WTC11 (cell line): ENCODE measurements around the gene WNT16. TPM values are rescaled to one million over a fixed set of nuclear protein-coding genes. Genes with fewer than 3 reads are reported as not detected.
"Not testable (repeated sequence)": the region's sequence is repeated elsewhere in the genome, so short reads cannot be mapped to it uniquely, and the experiment has no call there.

ENCODE experiments used
- ATAC-seq: fragments of 200-7000 bp; cut with Tn5 transposase; 2 replicates; pipeline ENCODE4 v1.10.0; 2021; ENCODE audit warnings: mild to moderate bottlenecking, moderate library complexity
- CTCF ChIA-PET: fragments of 300-600 bp; sonication (Branson Sonifier 250); formaldehyde crosslinking; loops from one replicate; lab custom pipeline; 2021; ENCODE audit warnings: antibody characterized with exemption; lab: Charles Lee
- POLR2A ChIA-PET: fragments of 350-600 bp; sonication (Branson Sonifier 250); formaldehyde crosslinking; loops from one replicate; lab custom pipeline; 2021; ENCODE audit warnings: antibody characterized with exemption; lab: Charles Lee
- DNase-seq: peaks from one replicate; pipeline ENCODE4 v3.0.0; 2021; ENCODE audit warnings: low spot score
- H3K27ac Mint-ChIP-seq: 2 replicates; pipeline ENCODE4 v1.8.0; 2021; ENCODE audit warnings: mixed read lengths
- H3K27me3 Mint-ChIP-seq: 2 replicates; pipeline ENCODE4 v1.8.0; 2021; ENCODE audit warnings: low read depth, mild to moderate bottlenecking, moderate library complexity, mixed read lengths
- H3K36me3 Mint-ChIP-seq: 2 replicates; pipeline ENCODE4 v1.8.0; 2021; ENCODE audit warnings: mixed read lengths
- H3K4me1 Mint-ChIP-seq: 2 replicates; pipeline ENCODE4 v1.8.0; 2022; ENCODE audit warnings: mixed read lengths
- H3K4me3 Mint-ChIP-seq: 2 replicates; pipeline ENCODE4 v1.8.0; 2021; ENCODE audit warnings: mild to moderate bottlenecking, moderate library complexity, mixed read lengths
- H3K9me3 Mint-ChIP-seq: 2 replicates; pipeline ENCODE4 v1.8.0; 2021; ENCODE audit warnings: mixed read lengths
- AR ChIP-seq: fragments of 250-450 bp; sonication (Bioruptor Pico); IDR thresholded peaks from 2 replicates; pipeline ENCODE4 v1.9.0; 2021; ENCODE audit warnings: mild to moderate bottlenecking
- ATF2 ChIP-seq: sonication (generic); formaldehyde crosslinking; IDR thresholded peaks from 2 replicates; pipeline ENCODE4 v1.8.1; 2022; ENCODE audit warnings: low read depth, missing genetic modification reagents, borderline replicate concordance
- CBFB ChIP-seq: sonication (generic); formaldehyde crosslinking; IDR thresholded peaks from 2 replicates; pipeline ENCODE4 v1.8.1; 2022; ENCODE audit warnings: mild to moderate bottlenecking, low read depth, missing genetic modification reagents
- CTCF ChIP-seq: fragments of 200-600 bp; IDR thresholded peaks from 2 replicates; pipeline ENCODE4 v1.8.0; 2022; ENCODE audit warnings: antibody characterized with exemption
- FOXJ3 ChIP-seq: sonication (generic); formaldehyde crosslinking; IDR thresholded peaks from 2 replicates; pipeline ENCODE4 v1.9.0; 2021; ENCODE audit warnings: missing genetic modification reagents, mild to moderate bottlenecking, borderline replicate concordance
- MAX ChIP-seq: sonication (generic); formaldehyde crosslinking; IDR thresholded peaks from 2 replicates; pipeline ENCODE4 v1.8.0; 2022; ENCODE audit warnings: mild to moderate bottlenecking, missing genetic modification reagents
- MYBL2 ChIP-seq: sonication (generic); formaldehyde crosslinking; IDR thresholded peaks from 2 replicates; pipeline ENCODE4 v1.8.1; 2023; ENCODE audit warnings: mild to moderate bottlenecking, moderate library complexity, missing genetic modification reagents
- NR1H2 ChIP-seq: sonication (generic); formaldehyde crosslinking; IDR thresholded peaks from 2 replicates; pipeline ENCODE4 v1.9.0; 2021; ENCODE audit warnings: mild to moderate bottlenecking, moderate library complexity, missing genetic modification reagents
- PREB ChIP-seq: sonication (generic); formaldehyde crosslinking; IDR thresholded peaks from 2 replicates; pipeline ENCODE4 v1.8.1; 2022; ENCODE audit warnings: mild to moderate bottlenecking, missing genetic modification reagents, moderate library complexity, borderline replicate concordance
- SOX15 ChIP-seq: fragments of 250-450 bp; sonication (Bioruptor Pico); IDR thresholded peaks from 2 replicates; pipeline ENCODE4 v1.9.0; 2021; ENCODE audit warnings: mild to moderate bottlenecking
- TEAD1 ChIP-seq: sonication (generic); formaldehyde crosslinking; IDR thresholded peaks from 2 replicates; pipeline ENCODE4 v1.8.0; 2022; ENCODE audit warnings: mild to moderate bottlenecking, missing genetic modification reagents
- ZNF121 ChIP-seq: sonication (generic); formaldehyde crosslinking; IDR thresholded peaks from 2 replicates; pipeline ENCODE4 v1.8.0; 2023; ENCODE audit warnings: missing genetic modification reagents
- ZNF232 ChIP-seq: sonication (generic); formaldehyde crosslinking; IDR thresholded peaks from 2 replicates; pipeline ENCODE4 v1.8.0; 2022; ENCODE audit warnings: mild to moderate bottlenecking, missing genetic modification reagents
- ZNF423 ChIP-seq: fragments of 250-450 bp; sonication (Bioruptor Pico); IDR thresholded peaks from 2 replicates; pipeline ENCODE4 v2.1.2; 2022; ENCODE audit warnings: mild to moderate bottlenecking, moderate library complexity
- total RNA-seq: library from RNA; stranded (reverse); gene quantifications from 3 replicates; pipeline ENCODE4 v1.2.3, GENCODE V29; 2021

Gene WNT16
- total RNA-seq, 1 experiment from 2014 or later, result 0.33 TPM

GRCh38 chr7:121286186-121286585 lies 42.6 kb upstream of the WNT16 start:
- ATAC-seq (no peak), DNase-seq (no peak)
- no peaks in the 10 kb centered on the region for H3K4me1 Mint-ChIP-seq
- H3K27ac Mint-ChIP-seq, result no peak overlapping the region
- H3K4me3 Mint-ChIP-seq, result no peak overlapping the region
- peaks cover 27% of the 10 kb centered on the region for H3K36me3 Mint-ChIP-seq
- POLR2A ChIA-PET, result no interaction called here
- TF ChIP-seq MYBL2 (CRISPR knock-in tag), result no peak
- TF ChIP-seq ZNF423 (CRISPR knock-in tag), result no peak
- no peak for TF ChIP-seq AR (CRISPR knock-in tag)
- H3K27me3 Mint-ChIP-seq, result peaks cover 5% of the 10 kb centered on the region
- H3K9me3 Mint-ChIP-seq, result peaks cover 41% of the 10 kb centered on the region
- CTCF ChIA-PET, result no interaction called here

GRCh38 chr7:121286742-121287734 lies 41.8 kb upstream of the WNT16 start:
- H3K9me3 Mint-ChIP-seq, result peaks cover 43% of the 10 kb centered on the region
- TF ChIP-seq FOXJ3 (CRISPR knock-in tag) (no peak), MAX (CRISPR knock-in tag) (no peak), TEAD1 (CRISPR knock-in tag) (no peak), ATF2 (CRISPR knock-in tag) (no peak), ZNF121 (no peak), CTCF (no peak), NR1H2 (CRISPR knock-in tag) (no peak), ZNF232 (no peak), CBFB (CRISPR knock-in tag) (no peak), SOX15 (CRISPR knock-in tag) (no peak)
- POLR2A ChIA-PET, result no interaction called here
- no peak overlapping the region for H3K27ac Mint-ChIP-seq
- peaks cover 5% of the 10 kb centered on the region for H3K27me3 Mint-ChIP-seq
- no peaks in the 10 kb centered on the region for H3K4me1 Mint-ChIP-seq
- DNase-seq, result no peak
- no peak for ATAC-seq
- CTCF ChIA-PET, result no interaction called here
- H3K36me3 Mint-ChIP-seq, result peaks cover 27% of the 10 kb centered on the region
- no peak overlapping the region for H3K4me3 Mint-ChIP-seq

- peaks cover 42% of the 10 kb centered on the region for H3K9me3 Mint-ChIP-seq
- TF ChIP-seq MYBL2 (CRISPR knock-in tag) (no peak), ZNF121 (no peak), PREB (CRISPR knock-in tag) (no peak)
- TF ChIP-seq, all 79 proteins: peak for 0
- POLR2A ChIA-PET, result no interaction called here
- Mint-ChIP-seq H3K4me1 (no peaks in the 10 kb centered on the region), H3K27me3 (peaks cover 5% of the 10 kb centered on the region), H3K27ac (no peak overlapping the region), H3K4me3 (no peak overlapping the region), H3K36me3 (peaks cover 25% of the 10 kb centered on the region)
- ATAC-seq (no peak), DNase-seq (no peak)
- CTCF ChIA-PET, result no interaction called here
These were observed 39.9 kb upstream of the WNT16 start for GRCh38 chr7:121288894-121289293.

GRCh38 chr7:121289930-121290329 lies 38.9 kb upstream of the WNT16 start:
- ATAC-seq, DNase-seq, H3K27me3 Mint-ChIP-seq, CTCF ChIA-PET, H3K27ac Mint-ChIP-seq, H3K4me3 Mint-ChIP-seq, H3K4me1 Mint-ChIP-seq, POLR2A ChIA-PET: not testable (repeated sequence)
- H3K9me3 Mint-ChIP-seq, result peaks cover 31% of the 10 kb centered on the region
- H3K36me3 Mint-ChIP-seq, result peaks cover 15% of the 10 kb centered on the region
